Activated T-cell treated with anti-CD3 and anti-CD28 coated beads for 1 hour (primary cell): ENCODE data around the gene CHTOP.
"Not testable (repeated sequence)": the region's sequence is repeated elsewhere in the genome, so short reads cannot be mapped to it uniquely, and the experiment has no call there.

Experiments
- DNase-seq: peaks from one replicate; pipeline ENCODE4 v3.0.0-alpha.2; 2020; ENCODE audit warnings: low read depth

CHTOP gene

GRCh38 chr1:153663211-153663610 is 29.3 kb downstream of the CHTOP start:
- no peak for DNase-seq

- no peak for DNase-seq
These were observed 33.6 kb downstream of the CHTOP start for GRCh38 chr1:153667439-153667838.

GRCh38 chr1:153668672-153669071 is 34.8 kb downstream of the CHTOP start:
- not testable (repeated sequence) for DNase-seq

- no peak for DNase-seq
These were observed 35.7 kb downstream of the CHTOP start for GRCh38 chr1:153669606-153670005.

GRCh38 chr1:153670257-153670858 is 36.5 kb downstream of the CHTOP start:
- DNase-seq = no peak

GRCh38 chr1:153670859-153671627 is 37.2 kb downstream of the CHTOP start, which contains the start of gene ILF2:
TSS of gene ILF2 (minus strand) at chr1:153670993. CDS start at chr1:153670922, 71 bp downstream.
- DNase-seq = peak; percentile 91

- not testable (repeated sequence) for DNase-seq
These were observed 37.9 kb downstream of the CHTOP start for GRCh38 chr1:153671628-153672353.

- no peak for DNase-seq
These were observed 39.6 kb downstream of the CHTOP start for GRCh38 chr1:153673511-153673910.

GRCh38 chr1:153677718-153678518 is 44.1 kb downstream of the CHTOP start:
- peak; percentile 26 for DNase-seq

- no peak for DNase-seq
These were observed 44.9 kb downstream of the CHTOP start, which contains the start of gene NPR1 for GRCh38 chr1:153678519-153679336. TSS of gene NPR1 (plus strand) at chr1:153678688. CDS start at chr1:153679109, 421 bp downstream.

- DNase-seq = no peak
These were observed 45.7 kb downstream of the CHTOP start for GRCh38 chr1:153679337-153680119.

- no peak for DNase-seq
These were observed 46.2 kb downstream of the CHTOP start for GRCh38 chr1:153680120-153680403.

- no peak for DNase-seq
These were observed 48.9 kb downstream of the CHTOP start for GRCh38 chr1:153682730-153683129.

- no peak for DNase-seq
These were observed 50.0 kb downstream of the CHTOP start for GRCh38 chr1:153683854-153684253.

- no peak for DNase-seq
These were observed 51.0 kb downstream of the CHTOP start for GRCh38 chr1:153684892-153685291.

- no peak for DNase-seq
These were observed 51.9 kb downstream of the CHTOP start for GRCh38 chr1:153685544-153686340.

- no peak for DNase-seq
These were observed 53.7 kb downstream of the CHTOP start for GRCh38 chr1:153687346-153688125.

- no peak for DNase-seq
These were observed 54.4 kb downstream of the CHTOP start for GRCh38 chr1:153688276-153688675.
